OCI-LY3 (cell line): ENCODE data around the gene CEP85L.
A peak's percentile ranks its signal among the peaks of the same experiment; 100 is the strongest.

ENCODE experiments used
- H2AFZ ChIP-seq: fragments of 200-600, 300-600 bp; shearing (Covaris generic); 2 replicates; pipeline ENCODE4 v1.6.0; 2014; ENCODE audit warnings: antibody characterized with exemption, low read depth, low read length
- H3K27ac ChIP-seq: fragments of 200-600, 300-600 bp; sonication (generic); 2 replicates; pipeline ENCODE4 v1.5.1; 2014; ENCODE audit warnings: mild to moderate bottlenecking, low read length, moderate library complexity, mixed read lengths
- H3K27me3 ChIP-seq: fragments of 200-600, 300-600 bp; sonication (generic); 2 replicates; pipeline ENCODE4 v1.6.1; 2014; ENCODE audit warnings: low read depth, low read length, mixed read lengths
- H3K36me3 ChIP-seq: fragments of 200-600, 300-600 bp; sonication (generic); replicated peaks from 2 replicates; pipeline ENCODE3; 2014; ENCODE audit warnings: low read depth, low read length, mixed read lengths
- H3K4me1 ChIP-seq: fragments of 300-600, 200-600 bp; sonication (generic); 2 replicates; pipeline ENCODE4 v1.6.1; 2014; ENCODE audit warnings: low read length, mixed read lengths
- H3K4me2 ChIP-seq: fragments of 200-600, 300-600 bp; sonication (generic); 2 replicates; pipeline ENCODE4 v1.6.1; 2014; ENCODE audit warnings: low read length, mixed read lengths
- H3K4me3 ChIP-seq: fragments of 300-600, 200-600 bp; sonication (generic); 2 replicates; pipeline ENCODE4 v1.5.1; 2014; ENCODE audit warnings: antibody characterized with exemption, mild to moderate bottlenecking, low read length, moderate library complexity
- H3K79me2 ChIP-seq: fragments of 300-600, 200-600 bp; shearing (Covaris generic); 2 replicates; pipeline ENCODE4 v1.6.1; 2014; ENCODE audit warnings: mild to moderate bottlenecking, low read length, mixed read lengths
- H3K9ac ChIP-seq: fragments of 300-600, 200-600 bp; shearing (Covaris generic); 2 replicates; pipeline ENCODE4 v1.6.0; 2014; ENCODE audit warnings: mild to moderate bottlenecking, low read length, moderate library complexity
- H3K9me3 ChIP-seq: fragments of 200-600, 300-600 bp; shearing (Covaris generic); 2 replicates; pipeline ENCODE4 v1.6.1; 2014; ENCODE audit warnings: low read length, mixed read lengths; ENCODE audit not compliant: insufficient read depth
- H4K20me1 ChIP-seq: fragments of 200-600, 300-600 bp; sonication (generic); 2 replicates; pipeline ENCODE4 v1.6.1; 2016; ENCODE audit warnings: low read length, mixed read lengths; ENCODE audit not compliant: insufficient read depth
- CTCF ChIP-seq: fragments of 200-600, 300-600 bp; sonication (generic); IDR thresholded peaks from 2 replicates; pipeline ENCODE4 v1.5.1; 2014; ENCODE audit warnings: antibody characterized with exemption, low read length, low read depth
- EZH2phosphoT487 ChIP-seq: fragments of 200-600 bp; shearing (Covaris generic); IDR thresholded peaks from 2 replicates; pipeline ENCODE4 v1.6.1; 2018; ENCODE audit warnings: antibody characterized with exemption, mixed run types, low read depth

CEP85L gene

GRCh38 chr6:118667988-118668387, 16.6 kb upstream of the CEP85L start:
- Histone ChIP-seq H3K27ac (no peak overlapping the region), H3K9ac (no peak overlapping the region), H4K20me1 (no peaks in the 10 kb centered on the region), H3K4me1 (no peaks in the 10 kb centered on the region), H3K4me2 (no peak overlapping the region), H3K9me3 (no peaks in the 10 kb centered on the region), H2AFZ (no peak overlapping the region), H3K27me3 (no peaks in the 10 kb centered on the region), H3K4me3 (no peak overlapping the region), H3K79me2 (no peaks in the 10 kb centered on the region), H3K36me3 (no peaks in the 10 kb centered on the region)
- TF ChIP-seq CTCF, result no peak
- no peak for TF ChIP-seq EZH2phosphoT487

GRCh38 chr6:118665011-118665410, 13.6 kb upstream of the CEP85L start:
- Histone ChIP-seq H3K27ac (no peak overlapping the region), H3K9me3 (no peaks in the 10 kb centered on the region), H3K79me2 (no peaks in the 10 kb centered on the region), H3K4me1 (no peaks in the 10 kb centered on the region), H3K36me3 (no peaks in the 10 kb centered on the region), H3K4me3 (peak overlapping the region; percentile 68), H3K4me2 (peak overlapping the region; percentile 67), H2AFZ (0 out of 2 replicates have a peak overlapping the region, but pooled peaks have one; percentile 81), H3K27me3 (no peaks in the 10 kb centered on the region), H3K9ac (no peak overlapping the region), H4K20me1 (no peaks in the 10 kb centered on the region)
- TF ChIP-seq CTCF (no peak), EZH2phosphoT487 (no peak)

GRCh38 chr6:118663993-118664985, 12.9 kb upstream of the CEP85L start:
- Histone ChIP-seq H3K79me2 (no peaks in the 10 kb centered on the region), H3K27me3 (no peaks in the 10 kb centered on the region), H4K20me1 (no peaks in the 10 kb centered on the region), H3K9me3 (no peaks in the 10 kb centered on the region), H3K4me1 (no peaks in the 10 kb centered on the region), H2AFZ (peak overlapping the region; percentile 81; the same call in 1 of the 2 replicates), H3K4me3 (peak overlapping the region; percentile 68), H3K27ac (no peak overlapping the region), H3K9ac (no peak overlapping the region), H3K4me2 (peak overlapping the region; percentile 67), H3K36me3 (no peaks in the 10 kb centered on the region)
- TF ChIP-seq CTCF (no peak), EZH2phosphoT487 (no peak)

GRCh38 chr6:118661831-118662230, 10.4 kb upstream of the CEP85L start:
- H2AFZ ChIP-seq, result no peak overlapping the region
- no peaks in the 10 kb centered on the region for H3K79me2 ChIP-seq
- no peaks in the 10 kb centered on the region for H4K20me1 ChIP-seq
- TF ChIP-seq EZH2phosphoT487 (no peak), CTCF (no peak)
- H3K4me3 ChIP-seq, result no peak overlapping the region
- H3K27ac ChIP-seq, result no peak overlapping the region
- no peak overlapping the region for H3K9ac ChIP-seq
- no peaks in the 10 kb centered on the region for H3K27me3 ChIP-seq
- no peaks in the 10 kb centered on the region for H3K36me3 ChIP-seq
- H3K9me3 ChIP-seq, result no peaks in the 10 kb centered on the region
- no peaks in the 10 kb centered on the region for H3K4me1 ChIP-seq
- H3K4me2 ChIP-seq, result no peak overlapping the region
